Neural progenitor cell (in vitro differentiated cells): ENCODE data around the gene RBM39. TPM values are rescaled to one million over a fixed set of nuclear protein-coding genes. Genes with fewer than 3 reads are reported as not detected.

Source experiments
- DNase-seq: peaks from one replicate; pipeline ENCODE4 v3.0.0-alpha.2; 2016; ENCODE audit warnings: low spot score
- H2AFZ ChIP-seq: fragments of 200-600 bp; sonication (generic); replicated peaks from 2 replicates; pipeline ENCODE4 v1.6.1; 2016; ENCODE audit warnings: antibody characterized with exemption
- H3F3A ChIP-seq: fragments of 200-600 bp; sonication (generic); 2 replicates; pipeline ENCODE4 v1.6.1; 2016; ENCODE audit warnings: antibody characterized with exemption, low read depth
- H3K27ac ChIP-seq: fragments of 200-600 bp; sonication (generic); 2 replicates; pipeline ENCODE4 v1.5.1; 2016; ENCODE audit warnings: mild to moderate bottlenecking
- H3K27me3 ChIP-seq: fragments of 200-600 bp; sonication (generic); 2 replicates; pipeline ENCODE4 v1.6.1; 2016; ENCODE audit warnings: mild to moderate bottlenecking, moderate library complexity
- H3K36me3 ChIP-seq: fragments of 200-600 bp; sonication (generic); 2 replicates; pipeline ENCODE4 v1.5.1; 2016
- H3K4me1 ChIP-seq: fragments of 200-600 bp; sonication (generic); 2 replicates; pipeline ENCODE4 v1.6.1; 2016; ENCODE audit warnings: mixed run types
- H3K4me2 ChIP-seq: fragments of 200-600 bp; sonication (generic); 2 replicates; pipeline ENCODE4 v1.6.1; 2016
- H3K4me3 ChIP-seq: fragments of 200-600 bp; sonication (generic); 2 replicates; pipeline ENCODE4 v1.5.1; 2016
- H3K79me2 ChIP-seq: fragments of 200-600 bp; sonication (generic); 2 replicates; pipeline ENCODE4 v1.6.1; 2016; ENCODE audit warnings: low read depth
- H3K9ac ChIP-seq: fragments of 200-600 bp; sonication (generic); 2 replicates; pipeline ENCODE4 v1.6.1; 2016
- H3K9me3 ChIP-seq: fragments of 200-600 bp; sonication (generic); 2 replicates; pipeline ENCODE4 v1.5.1; 2016; ENCODE audit warnings: low read depth
- H4K20me1 ChIP-seq: fragments of 200-600 bp; sonication (generic); 2 replicates; pipeline ENCODE4 v1.6.1; 2016; ENCODE audit warnings: low read depth
- H3K27ac Mint-ChIP-seq: 3 replicates; pipeline ENCODE4 v1.8.0; 2021; ENCODE audit warnings: mixed read lengths
- H3K27me3 Mint-ChIP-seq: 2 replicates; pipeline ENCODE4 v1.8.0; 2022; ENCODE audit warnings: low read depth, mild to moderate bottlenecking, inconsistent platforms, moderate library complexity, mixed read lengths; ENCODE audit not compliant: insufficient read depth
- H3K36me3 Mint-ChIP-seq: 3 replicates; pipeline ENCODE4 v1.8.0; 2021; ENCODE audit warnings: mixed read lengths
- H3K4me1 Mint-ChIP-seq: 3 replicates; pipeline ENCODE4 v1.8.0; 2021; ENCODE audit warnings: mixed read lengths
- H3K4me3 Mint-ChIP-seq: 3 replicates; pipeline ENCODE4 v1.8.0; 2021; ENCODE audit warnings: mild to moderate bottlenecking, moderate library complexity, mixed read lengths
- H3K9me3 Mint-ChIP-seq: 3 replicates; pipeline ENCODE4 v1.8.0; 2020; ENCODE audit warnings: mixed read lengths
- EZH2 ChIP-seq: fragments of 200-600 bp; sonication (generic); IDR thresholded peaks from 2 replicates; pipeline ENCODE4 v1.6.1; 2017; ENCODE audit warnings: antibody characterized with exemption, mild to moderate bottlenecking, moderate library complexity
- EZH2phosphoT487 ChIP-seq: fragments of 200-600 bp; sonication (generic); IDR thresholded peaks from 2 replicates; pipeline ENCODE4 v1.6.1; 2017; ENCODE audit warnings: antibody characterized with exemption
- small RNA-seq: library from RNA; depleted of rRNA; stranded (forward); fragments of <200 nt; gene quantifications from one replicate; pipeline ENCODE3, GENCODE V24; 2015
- total RNA-seq: library from RNA; depleted of rRNA; stranded (reverse); fragments of >200 nt; gene quantifications from 2 replicates; pipeline ENCODE4 v1.2.3, GENCODE V29; 2015; ENCODE audit warnings: low replicate concordance
- TF ChIP-seq, protein P1 (sequence below): fragments of 200-600 bp; sonication (generic); IDR thresholded peaks from 2 replicates; pipeline ENCODE4 v1.5.1; 2017; ENCODE audit warnings: antibody characterized with exemption, mild to moderate bottlenecking

Gene RBM39
- total RNA-seq, 1 donor from 2014 or later, result 555 TPM

DNA sequence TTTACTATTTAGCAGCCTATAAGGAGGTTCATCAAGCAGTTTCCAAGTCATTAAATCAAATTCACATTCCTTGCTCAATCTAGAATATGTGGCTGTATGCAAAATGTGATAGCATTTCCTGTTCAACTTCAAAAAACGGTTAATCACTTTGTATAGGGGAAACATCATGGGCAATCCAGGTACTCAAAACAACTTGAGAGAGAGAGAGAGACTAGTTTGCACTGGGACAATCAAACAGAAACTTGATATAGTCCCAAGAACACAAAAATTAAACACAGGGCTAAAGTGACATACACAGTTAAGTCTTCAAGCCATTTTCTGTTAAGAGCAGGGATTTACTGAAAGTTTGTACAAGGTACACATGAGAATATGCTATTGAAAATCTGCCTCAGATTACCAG is 84.8 kb downstream of the RBM39 start:
- Histone ChIP-seq H3K9ac (no peak overlapping the region), H4K20me1 (peaks cover 100% of the 10 kb centered on the region), H3F3A (no peaks in the 10 kb centered on the region), H3K4me3 (no peak overlapping the region), H2AFZ (no peak overlapping the region), H3K36me3 (peaks cover 13% of the 10 kb centered on the region), H3K4me1 (peaks cover 15% of the 10 kb centered on the region), H3K79me2 (peaks cover 100% of the 10 kb centered on the region), H3K27me3 (no peaks in the 10 kb centered on the region), H3K27ac (no peak overlapping the region), H3K4me2 (no peak overlapping the region), H3K9me3 (no peaks in the 10 kb centered on the region)
- DNase-seq, result no peak
- peaks cover 34% of the 10 kb centered on the region for H3K36me3 Mint-ChIP-seq
- TF ChIP-seq EZH2phosphoT487 (no peak), EZH2 (no peak)
- TF ChIP-seq, protein P1, sequence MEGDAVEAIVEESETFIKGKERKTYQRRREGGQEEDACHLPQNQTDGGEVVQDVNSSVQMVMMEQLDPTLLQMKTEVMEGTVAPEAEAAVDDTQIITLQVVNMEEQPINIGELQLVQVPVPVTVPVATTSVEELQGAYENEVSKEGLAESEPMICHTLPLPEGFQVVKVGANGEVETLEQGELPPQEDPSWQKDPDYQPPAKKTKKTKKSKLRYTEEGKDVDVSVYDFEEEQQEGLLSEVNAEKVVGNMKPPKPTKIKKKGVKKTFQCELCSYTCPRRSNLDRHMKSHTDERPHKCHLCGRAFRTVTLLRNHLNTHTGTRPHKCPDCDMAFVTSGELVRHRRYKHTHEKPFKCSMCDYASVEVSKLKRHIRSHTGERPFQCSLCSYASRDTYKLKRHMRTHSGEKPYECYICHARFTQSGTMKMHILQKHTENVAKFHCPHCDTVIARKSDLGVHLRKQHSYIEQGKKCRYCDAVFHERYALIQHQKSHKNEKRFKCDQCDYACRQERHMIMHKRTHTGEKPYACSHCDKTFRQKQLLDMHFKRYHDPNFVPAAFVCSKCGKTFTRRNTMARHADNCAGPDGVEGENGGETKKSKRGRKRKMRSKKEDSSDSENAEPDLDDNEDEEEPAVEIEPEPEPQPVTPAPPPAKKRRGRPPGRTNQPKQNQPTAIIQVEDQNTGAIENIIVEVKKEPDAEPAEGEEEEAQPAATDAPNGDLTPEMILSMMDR, result no peak
- no peaks in the 10 kb centered on the region for H3K27me3 Mint-ChIP-seq
- H3K9me3 Mint-ChIP-seq, result peaks cover 21% of the 10 kb centered on the region
- H3K4me3 Mint-ChIP-seq, result no peak overlapping the region
- no peak overlapping the region for H3K27ac Mint-ChIP-seq
- peaks cover 10% of the 10 kb centered on the region for H3K4me1 Mint-ChIP-seq

- TF ChIP-seq EZH2 (no peak), EZH2phosphoT487 (no peak)
- TF ChIP-seq, protein P1, result no peak
- Mint-ChIP-seq H3K27ac (no peak overlapping the region), H3K4me1 (no peaks in the 10 kb centered on the region), H3K4me3 (no peak overlapping the region), H3K36me3 (peaks cover 36% of the 10 kb centered on the region), H3K9me3 (peaks cover 13% of the 10 kb centered on the region), H3K27me3 (no peaks in the 10 kb centered on the region)
- Histone ChIP-seq H3K9ac (no peak overlapping the region), H3K9me3 (no peaks in the 10 kb centered on the region), H3K4me1 (no peaks in the 10 kb centered on the region), H2AFZ (no peak overlapping the region), H3K36me3 (peaks cover 23% of the 10 kb centered on the region), H3K4me3 (no peak overlapping the region), H3F3A (peaks cover 8% of the 10 kb centered on the region), H4K20me1 (peaks cover 100% of the 10 kb centered on the region), H3K79me2 (peaks cover 100% of the 10 kb centered on the region), H3K27ac (no peak overlapping the region), H3K4me2 (no peak overlapping the region), H3K27me3 (no peaks in the 10 kb centered on the region)
- no peak for DNase-seq
Observed at GRCh38 chr20:35654415-35654814, 87.6 kb downstream of the RBM39 start.

DNA sequence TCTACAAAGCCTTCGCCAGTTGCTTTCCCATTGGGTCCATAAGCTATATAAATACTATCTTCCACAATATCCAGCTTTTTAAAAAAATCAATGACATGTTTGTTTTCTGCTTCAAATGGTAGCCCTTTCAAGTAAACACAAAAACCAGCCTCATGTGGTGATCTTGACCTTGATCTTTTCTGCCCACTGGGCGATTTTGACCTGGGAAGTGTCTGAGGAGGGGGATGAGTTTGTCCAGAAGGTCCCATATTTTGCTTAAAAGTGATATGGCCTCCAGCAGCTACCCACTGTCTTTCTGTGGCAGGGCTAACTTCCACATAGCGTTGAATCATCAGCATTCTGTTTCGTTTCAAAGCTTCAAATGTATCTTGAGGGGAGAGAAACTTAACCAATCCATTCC is 88.2 kb downstream of the RBM39 start:
- H2AFZ ChIP-seq, result no peak overlapping the region
- H3K4me3 ChIP-seq, result no peak overlapping the region
- H3K36me3 ChIP-seq, result peaks cover 26% of the 10 kb centered on the region
- H3K9me3 Mint-ChIP-seq, result peaks cover 8% of the 10 kb centered on the region
- H3K27me3 ChIP-seq, result no peaks in the 10 kb centered on the region
- H3K4me1 ChIP-seq, result no peaks in the 10 kb centered on the region
- peaks cover 10% of the 10 kb centered on the region for H3F3A ChIP-seq
- H3K4me3 Mint-ChIP-seq, result no peak overlapping the region
- DNase-seq, result no peak
- H3K36me3 Mint-ChIP-seq, result peaks cover 38% of the 10 kb centered on the region
- TF ChIP-seq EZH2 (no peak), EZH2phosphoT487 (no peak)
- TF ChIP-seq, protein P1, result no peak
- H3K27me3 Mint-ChIP-seq, result no peaks in the 10 kb centered on the region
- no peak overlapping the region for H3K4me2 ChIP-seq
- no peaks in the 10 kb centered on the region for H3K4me1 Mint-ChIP-seq
- H3K79me2 ChIP-seq, result peaks cover 100% of the 10 kb centered on the region
- peaks cover 100% of the 10 kb centered on the region for H4K20me1 ChIP-seq
- H3K27ac ChIP-seq, result no peak overlapping the region
- no peak overlapping the region for H3K9ac ChIP-seq
- no peaks in the 10 kb centered on the region for H3K9me3 ChIP-seq
- H3K27ac Mint-ChIP-seq, result no peak overlapping the region

Small RNA genes within 50 kb of the gene (small RNA-seq; reads per million reads assigned to genes)
- not detected for gene RF00026

Other genes with a start within 250 kb of the RBM39 start
- not detected in 2 replicates for gene C20orf173, start 212.6 kb downstream of the RBM39 start, total RNA-seq
- 271 and 383 TPM in 2 replicates for gene ERGIC3, start 200.2 kb downstream of the RBM39 start, total RNA-seq
- 3.3 and 6.9 TPM in 2 replicates for gene SPAG4, start 126.4 kb downstream of the RBM39 start, total RNA-seq
- gene CPNE1, start 77.4 kb downstream of the RBM39 start, total RNA-seq, result 140 and 189 TPM in 2 replicates
- gene RBM12, start 77.4 kb downstream of the RBM39 start, total RNA-seq, result 82.8 and 112 TPM in 2 replicates
- gene NFS1, start 42.9 kb downstream of the RBM39 start, total RNA-seq, result 21.7 and 29.3 TPM in 2 replicates
- 135 and 253 TPM in 2 replicates for gene ROMO1, start 42.9 kb downstream of the RBM39 start, total RNA-seq
- 45.1 and 54.7 TPM in 2 replicates for gene PHF20, start 29.8 kb upstream of the RBM39 start, total RNA-seq
- 6.4 and 46.6 TPM in 2 replicates for gene SCAND1, start 212.2 kb upstream of the RBM39 start, total RNA-seq
- 4.4 and 6.1 TPM in 2 replicates for gene CNBD2, start 226.3 kb upstream of the RBM39 start, total RNA-seq